ENCODE measurements around the gene TTC17. TPM values are rescaled to one million over a fixed set of nuclear protein-coding genes. Genes with fewer than 3 reads are reported as not detected.

TTC17 gene
- total and polyA plus RNA-seq, 2 donors (not counting 1 experiment from before 2014, with no cell fraction given), result 68.7 to 176 TPM

DNA sequence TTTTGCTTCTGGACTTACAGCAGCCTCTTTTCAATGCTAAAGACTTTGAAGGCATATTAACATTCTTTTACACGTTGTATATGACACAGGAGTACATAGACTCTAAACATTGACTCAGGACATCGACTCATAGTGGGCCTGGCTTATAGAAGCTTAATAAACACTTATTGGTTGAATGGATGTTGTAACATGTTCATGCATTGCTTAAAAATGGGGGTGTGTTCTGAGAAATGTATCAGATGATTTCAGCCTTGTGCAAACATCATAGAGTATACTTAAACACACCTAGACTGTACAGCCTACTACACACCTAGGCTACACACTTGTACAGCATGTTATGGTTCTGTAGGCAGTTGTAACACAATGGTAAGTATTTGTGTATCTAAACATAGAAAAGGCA, 17.9 kb downstream of the TTC17 start:
- H3K4me1 Mint-ChIP-seq, result peaks cover 10% of the 10 kb centered on the region
- H3K9me3 Mint-ChIP-seq (ENCODE audit: insufficient read depth), result no peaks in the 10 kb centered on the region
- no peak overlapping the region for H3K27ac Mint-ChIP-seq
- Histone ChIP-seq H3K36me3 (replicated peaks in 1 of 2; ENCODE audit: control extremely low read depth in 1 of 2, control insufficient read depth in 1 of 2, extremely low read depth in 1 of 2, insufficient read depth in 2 of 2, low read length in 1 of 2) (peaks cover 7 to 24% of the 10 kb centered on the region in 2 experiments), H3K4me1 (ENCODE audit: control insufficient read depth in 2 of 2, insufficient read depth in 2 of 2, low read length in 2 of 2) (no peaks in the 10 kb centered on the region), H3K79me2 (ENCODE audit: control insufficient read depth, insufficient read depth, low read length) (peaks cover 38% of the 10 kb centered on the region), H3K27me3 (replicated peaks in 1 of 4; ENCODE audit: control extremely low read depth in 1 of 4, control insufficient read depth in 3 of 4, insufficient read depth in 4 of 4, low read length in 3 of 4) (no peaks in the 10 kb centered on the region), H3K9ac (ENCODE audit: low read length) (no peak overlapping the region), H2AFZ (ENCODE audit: insufficient read depth, low read depth, low read length, poor library complexity, severe bottlenecking) (no peak overlapping the region), H3K4me3 (ENCODE audit: control extremely low read depth in 1 of 5, extremely low read depth in 1 of 5, insufficient read depth in 1 of 5, low read depth in 2 of 5, low read length in 4 of 5) (no peak overlapping the region), H3K4me2 (replicated peaks; ENCODE audit: low read depth, low read length, poor library complexity, severe bottlenecking) (no peak overlapping the region), H3K9me3 (ENCODE audit: control extremely low read depth in 1 of 3, control insufficient read depth in 2 of 3, insufficient read depth in 1 of 3, low read length in 2 of 3) (no peaks in the 10 kb centered on the region), H3K27ac (ENCODE audit: low read length in 2 of 2) (no peak overlapping the region), H4K20me1 (ENCODE audit: control insufficient read depth, insufficient read depth, low read length, poor library complexity, severe bottlenecking) (peaks cover 25% of the 10 kb centered on the region)
- CTCF ChIA-PET, result no interaction called here
- no peak overlapping the region for H3K4me3 Mint-ChIP-seq
- ATAC-seq (ENCODE audit: low read depth) (no peak), DNase-seq (no peak)
- intact Hi-C loops (cut with micrococcal nuclease), result no loop called here
- no CpG with 5 or more reads among the region's 2 CpGs for WGBS (ENCODE audit: insufficient coverage)
- no peaks in the 10 kb centered on the region for H3K27me3 Mint-ChIP-seq
- POLR2A ChIA-PET, result no interaction called here
- TF ChIP-seq EZH2 (IDR thresholded peaks at IDR 0.05; ENCODE audit: borderline replicate concordance, insufficient read depth, low read depth, low read length, poor library complexity, severe bottlenecking), result no peak
- TF ChIP-seq, protein P1, sequence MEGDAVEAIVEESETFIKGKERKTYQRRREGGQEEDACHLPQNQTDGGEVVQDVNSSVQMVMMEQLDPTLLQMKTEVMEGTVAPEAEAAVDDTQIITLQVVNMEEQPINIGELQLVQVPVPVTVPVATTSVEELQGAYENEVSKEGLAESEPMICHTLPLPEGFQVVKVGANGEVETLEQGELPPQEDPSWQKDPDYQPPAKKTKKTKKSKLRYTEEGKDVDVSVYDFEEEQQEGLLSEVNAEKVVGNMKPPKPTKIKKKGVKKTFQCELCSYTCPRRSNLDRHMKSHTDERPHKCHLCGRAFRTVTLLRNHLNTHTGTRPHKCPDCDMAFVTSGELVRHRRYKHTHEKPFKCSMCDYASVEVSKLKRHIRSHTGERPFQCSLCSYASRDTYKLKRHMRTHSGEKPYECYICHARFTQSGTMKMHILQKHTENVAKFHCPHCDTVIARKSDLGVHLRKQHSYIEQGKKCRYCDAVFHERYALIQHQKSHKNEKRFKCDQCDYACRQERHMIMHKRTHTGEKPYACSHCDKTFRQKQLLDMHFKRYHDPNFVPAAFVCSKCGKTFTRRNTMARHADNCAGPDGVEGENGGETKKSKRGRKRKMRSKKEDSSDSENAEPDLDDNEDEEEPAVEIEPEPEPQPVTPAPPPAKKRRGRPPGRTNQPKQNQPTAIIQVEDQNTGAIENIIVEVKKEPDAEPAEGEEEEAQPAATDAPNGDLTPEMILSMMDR (IDR thresholded peaks at IDR 0.05), result no peak

DNA sequence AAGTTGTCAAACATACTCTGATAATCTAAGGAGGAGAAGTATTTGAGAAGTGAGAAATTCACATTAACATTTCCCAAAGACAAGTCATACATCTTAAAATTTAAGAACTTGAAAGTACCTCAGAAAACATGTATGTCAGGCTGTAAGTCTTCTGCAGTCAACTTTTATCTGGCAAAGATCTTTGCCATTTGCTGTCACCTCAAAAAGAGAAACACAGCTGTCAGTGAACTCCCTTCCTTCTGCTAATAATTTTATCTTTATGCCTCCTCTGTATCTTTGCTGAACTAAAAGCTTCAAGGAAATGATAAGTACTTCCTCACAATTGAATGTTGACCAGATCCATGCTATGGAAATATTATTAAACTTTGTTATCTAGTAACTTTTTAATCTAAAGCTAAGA, 18.7 kb downstream of the TTC17 start:
- H3K4me2 ChIP-seq (replicated peaks; ENCODE audit: low read depth, low read length, poor library complexity, severe bottlenecking), result no peak overlapping the region
- no peak overlapping the region for H3K4me3 ChIP-seq (ENCODE audit: control extremely low read depth in 1 of 5, extremely low read depth in 1 of 5, insufficient read depth in 1 of 5, low read depth in 2 of 5, low read length in 4 of 5)
- H3K36me3 ChIP-seq (replicated peaks in 1 of 2; ENCODE audit: control extremely low read depth in 1 of 2, control insufficient read depth in 1 of 2, extremely low read depth in 1 of 2, insufficient read depth in 2 of 2, low read length in 1 of 2), result peaks cover 9 to 29% of the 10 kb centered on the region in 2 experiments
- no peaks in the 10 kb centered on the region for H3K9me3 ChIP-seq (ENCODE audit: control extremely low read depth in 1 of 3, control insufficient read depth in 2 of 3, insufficient read depth in 1 of 3, low read length in 2 of 3)
- POLR2A ChIA-PET, result no interaction called here
- peaks cover 30% of the 10 kb centered on the region for H3K79me2 ChIP-seq (ENCODE audit: control insufficient read depth, insufficient read depth, low read length)
- Mint-ChIP-seq H3K27me3 (no peaks in the 10 kb centered on the region), H3K4me1 (peaks cover 10% of the 10 kb centered on the region), H3K4me3 (no peak overlapping the region), H3K27ac (no peak overlapping the region), H3K9me3 (ENCODE audit: insufficient read depth) (no peaks in the 10 kb centered on the region)
- H3K9ac ChIP-seq (ENCODE audit: low read length), result no peak overlapping the region
- CTCF ChIA-PET, result no interaction called here
- H3K27me3 ChIP-seq (replicated peaks in 1 of 4; ENCODE audit: control extremely low read depth in 1 of 4, control insufficient read depth in 3 of 4, insufficient read depth in 4 of 4, low read length in 3 of 4), result no peaks in the 10 kb centered on the region
- H3K27ac ChIP-seq (ENCODE audit: low read length in 2 of 2), result no peak overlapping the region
- H4K20me1 ChIP-seq (ENCODE audit: control insufficient read depth, insufficient read depth, low read length, poor library complexity, severe bottlenecking), result peaks cover 21% of the 10 kb centered on the region
- DNase-seq (no peak), ATAC-seq (ENCODE audit: low read depth) (no peak)
- no peak overlapping the region for H2AFZ ChIP-seq (ENCODE audit: insufficient read depth, low read depth, low read length, poor library complexity, severe bottlenecking)
- TF ChIP-seq EZH2 (IDR thresholded peaks at IDR 0.05; ENCODE audit: borderline replicate concordance, insufficient read depth, low read depth, low read length, poor library complexity, severe bottlenecking), result no peak
- TF ChIP-seq, protein P1 (IDR thresholded peaks at IDR 0.05), result no peak
- intact Hi-C loops (cut with micrococcal nuclease), result no loop called here
- no peaks in the 10 kb centered on the region for H3K4me1 ChIP-seq (ENCODE audit: control insufficient read depth in 2 of 2, insufficient read depth in 2 of 2, low read length in 2 of 2)
